ENCODE results near the gene CES5A.

- TF ChIP-seq CTCF (IDR thresholded peaks at IDR 0.05; ENCODE audit: low read depth, low read length), result no peak
- TF ChIP-seq POLR2A (IDR thresholded peaks at IDR 0.05; ENCODE audit: extremely low read depth, insufficient read length), result no peak
- TF ChIP-seq MAX (IDR thresholded peaks at IDR 0.05; ENCODE audit: low read depth, low read length), result no peak
- TF ChIP-seq MYC (IDR thresholded peaks at IDR 0.05; ENCODE audit: low read depth, low read length), result no peak
Observed at GRCh38 chr16:55815320-55815719, 59.9 kb downstream of the CES5A start.
